Measurements from ENCODE around the gene SALL1. TPM values are rescaled to one million over a fixed set of nuclear protein-coding genes. Genes with fewer than 3 reads are reported as not detected.

SALL1 gene
- total RNA-seq, 1 experiment from 2014 or later, result not detected

DNA sequence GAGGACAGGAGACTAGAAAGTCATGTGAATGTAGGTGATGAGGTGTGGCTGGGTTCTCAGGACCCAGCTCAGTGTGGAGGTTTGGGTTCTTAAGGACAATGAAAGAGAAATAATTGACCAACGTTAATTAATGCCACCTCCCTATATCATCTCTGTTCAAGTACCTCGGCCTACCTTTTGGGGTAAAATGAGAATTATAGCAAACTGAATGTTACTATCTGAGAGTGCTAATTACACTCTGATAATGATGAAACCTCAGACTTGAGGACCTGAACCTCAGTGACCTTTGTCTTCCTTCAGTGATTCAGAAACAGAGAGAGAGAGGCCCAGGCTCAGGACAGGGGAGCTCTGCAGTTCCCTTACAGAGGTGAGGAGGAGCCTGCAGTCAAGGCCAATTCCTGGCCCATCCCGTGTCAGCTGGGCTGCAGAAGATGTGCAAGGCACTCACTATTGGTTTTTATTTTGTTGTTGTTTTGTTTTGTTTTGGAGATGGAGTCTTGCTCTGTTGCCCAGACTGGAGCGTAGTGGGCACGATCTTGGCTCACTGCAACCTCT lies 57.3 kb downstream of the SALL1 start:
- intact Hi-C loops (cut with micrococcal nuclease; ENCODE audit: unreplicated experiment), result no loop called here
- Histone ChIP-seq H3K4me1 (ENCODE audit: control insufficient read depth, insufficient read depth, low read length) (no peaks in the 10 kb centered on the region), H3K36me3 (ENCODE audit: control insufficient read depth, insufficient read depth, low read length) (no peaks in the 10 kb centered on the region), H3K4me3 (ENCODE audit: low read depth in 2 of 2, low read length in 2 of 2) (no peak overlapping the region), H3K27ac (ENCODE audit: low read length) (no peak overlapping the region), H3K9me3 (ENCODE audit: control insufficient read depth, insufficient read depth, low read depth, low read length) (no peaks in the 10 kb centered on the region), H3K27me3 (ENCODE audit: control insufficient read depth, insufficient read depth, low read length) (no peaks in the 10 kb centered on the region)
- no TSS peak for BruUV-seq (replicated peaks)
- ATAC-seq (no peak), DNase-seq (ENCODE audit: low read depth, low spot score) (no peak)
- POLR2A ChIA-PET, result no interaction called here
- in situ Hi-C loops (cut with HindIII; ENCODE audit: low pct_unique_long_range_greater_than_20kb, low sequenced_read_pairs), result no loop called here
- TF ChIP-seq SIN3A (IDR thresholded peaks at IDR 0.05; ENCODE audit: borderline replicate concordance, insufficient read depth, low read depth, low read length) (no peak), POLR2AphosphoS5 (IDR thresholded peaks at IDR 0.05; ENCODE audit: low read depth, low read length) (no peak), TCF7L2 (IDR thresholded peaks at IDR 0.05; ENCODE audit: low read depth, low read length) (no peak)
- TF ChIP-seq, protein P1, sequence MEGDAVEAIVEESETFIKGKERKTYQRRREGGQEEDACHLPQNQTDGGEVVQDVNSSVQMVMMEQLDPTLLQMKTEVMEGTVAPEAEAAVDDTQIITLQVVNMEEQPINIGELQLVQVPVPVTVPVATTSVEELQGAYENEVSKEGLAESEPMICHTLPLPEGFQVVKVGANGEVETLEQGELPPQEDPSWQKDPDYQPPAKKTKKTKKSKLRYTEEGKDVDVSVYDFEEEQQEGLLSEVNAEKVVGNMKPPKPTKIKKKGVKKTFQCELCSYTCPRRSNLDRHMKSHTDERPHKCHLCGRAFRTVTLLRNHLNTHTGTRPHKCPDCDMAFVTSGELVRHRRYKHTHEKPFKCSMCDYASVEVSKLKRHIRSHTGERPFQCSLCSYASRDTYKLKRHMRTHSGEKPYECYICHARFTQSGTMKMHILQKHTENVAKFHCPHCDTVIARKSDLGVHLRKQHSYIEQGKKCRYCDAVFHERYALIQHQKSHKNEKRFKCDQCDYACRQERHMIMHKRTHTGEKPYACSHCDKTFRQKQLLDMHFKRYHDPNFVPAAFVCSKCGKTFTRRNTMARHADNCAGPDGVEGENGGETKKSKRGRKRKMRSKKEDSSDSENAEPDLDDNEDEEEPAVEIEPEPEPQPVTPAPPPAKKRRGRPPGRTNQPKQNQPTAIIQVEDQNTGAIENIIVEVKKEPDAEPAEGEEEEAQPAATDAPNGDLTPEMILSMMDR (IDR thresholded peaks at IDR 0.05), result no peak
- TF ChIP-seq, protein P2, sequence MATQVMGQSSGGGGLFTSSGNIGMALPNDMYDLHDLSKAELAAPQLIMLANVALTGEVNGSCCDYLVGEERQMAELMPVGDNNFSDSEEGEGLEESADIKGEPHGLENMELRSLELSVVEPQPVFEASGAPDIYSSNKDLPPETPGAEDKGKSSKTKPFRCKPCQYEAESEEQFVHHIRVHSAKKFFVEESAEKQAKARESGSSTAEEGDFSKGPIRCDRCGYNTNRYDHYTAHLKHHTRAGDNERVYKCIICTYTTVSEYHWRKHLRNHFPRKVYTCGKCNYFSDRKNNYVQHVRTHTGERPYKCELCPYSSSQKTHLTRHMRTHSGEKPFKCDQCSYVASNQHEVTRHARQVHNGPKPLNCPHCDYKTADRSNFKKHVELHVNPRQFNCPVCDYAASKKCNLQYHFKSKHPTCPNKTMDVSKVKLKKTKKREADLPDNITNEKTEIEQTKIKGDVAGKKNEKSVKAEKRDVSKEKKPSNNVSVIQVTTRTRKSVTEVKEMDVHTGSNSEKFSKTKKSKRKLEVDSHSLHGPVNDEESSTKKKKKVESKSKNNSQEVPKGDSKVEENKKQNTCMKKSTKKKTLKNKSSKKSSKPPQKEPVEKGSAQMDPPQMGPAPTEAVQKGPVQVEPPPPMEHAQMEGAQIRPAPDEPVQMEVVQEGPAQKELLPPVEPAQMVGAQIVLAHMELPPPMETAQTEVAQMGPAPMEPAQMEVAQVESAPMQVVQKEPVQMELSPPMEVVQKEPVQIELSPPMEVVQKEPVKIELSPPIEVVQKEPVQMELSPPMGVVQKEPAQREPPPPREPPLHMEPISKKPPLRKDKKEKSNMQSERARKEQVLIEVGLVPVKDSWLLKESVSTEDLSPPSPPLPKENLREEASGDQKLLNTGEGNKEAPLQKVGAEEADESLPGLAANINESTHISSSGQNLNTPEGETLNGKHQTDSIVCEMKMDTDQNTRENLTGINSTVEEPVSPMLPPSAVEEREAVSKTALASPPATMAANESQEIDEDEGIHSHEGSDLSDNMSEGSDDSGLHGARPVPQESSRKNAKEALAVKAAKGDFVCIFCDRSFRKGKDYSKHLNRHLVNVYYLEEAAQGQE (IDR thresholded peaks at IDR 0.05; ENCODE audit: insufficient read depth in 1 of 2, low read depth in 2 of 2, low read length in 1 of 2), result no peak
- CTCF ChIA-PET, result no interaction called here
